Measurements from ENCODE around the gene DTNBP1. TPM values are rescaled to one million over a fixed set of nuclear protein-coding genes. Genes with fewer than 3 reads are reported as not detected.

The DTNBP1 gene
- total RNA-seq, 1 donor from 2014 or later: 20.1 TPM

DNA sequence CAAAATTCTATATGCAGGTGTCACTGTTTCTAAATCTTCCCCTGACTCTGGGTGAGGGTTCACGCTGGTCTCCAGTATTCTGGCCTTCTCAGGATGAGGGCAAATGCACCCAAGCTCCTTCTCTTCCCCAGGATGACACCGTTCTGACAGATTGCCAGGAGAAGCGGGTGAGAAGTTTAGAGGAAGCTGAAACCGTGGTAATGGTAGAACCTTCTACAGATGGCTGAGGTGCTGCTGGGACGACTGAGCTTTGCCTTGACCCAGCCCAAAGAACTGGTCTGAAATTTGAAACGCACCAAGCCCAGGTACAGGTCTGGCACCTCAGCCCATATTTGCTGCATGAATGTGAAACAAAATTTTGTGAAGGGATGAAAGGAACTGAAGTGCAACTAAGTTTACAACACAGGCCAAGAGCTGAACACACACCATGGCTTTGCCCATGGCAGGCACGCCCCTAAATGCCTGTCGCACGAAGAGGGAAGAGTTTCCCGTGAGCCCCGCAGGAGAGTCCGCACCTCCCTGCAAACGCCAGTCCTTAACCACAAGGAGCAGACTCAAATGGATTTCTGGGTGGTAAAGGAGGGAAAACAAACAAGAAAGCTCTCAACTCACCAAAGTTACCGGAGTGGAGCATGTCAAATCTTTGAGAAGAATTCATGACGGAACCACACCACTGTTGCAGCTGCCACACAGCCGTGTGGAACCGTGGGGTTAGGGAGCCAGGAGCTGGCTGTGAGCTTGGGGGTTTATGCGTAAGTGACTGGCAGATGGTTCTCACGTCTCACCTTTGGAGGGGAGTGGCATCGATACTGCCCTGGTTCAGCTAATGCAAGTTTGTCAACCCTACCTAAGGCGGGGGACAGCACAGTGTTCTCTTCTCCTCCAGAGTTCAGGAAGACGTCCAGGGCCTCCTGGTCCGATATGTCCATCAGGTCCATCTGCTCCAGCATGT, 138.9 kb downstream of the DTNBP1 start:
- H3K27me3 Mint-ChIP-seq (ENCODE audit: unreplicated experiment): no peaks in the 10 kb centered on the region
- peaks cover 60% of the 10 kb centered on the region for H3K36me3 Mint-ChIP-seq (ENCODE audit: unreplicated experiment)
- peaks cover 9% of the 10 kb centered on the region for H3K9me3 Mint-ChIP-seq (ENCODE audit: unreplicated experiment)
- TF ChIP-seq, protein P1, sequence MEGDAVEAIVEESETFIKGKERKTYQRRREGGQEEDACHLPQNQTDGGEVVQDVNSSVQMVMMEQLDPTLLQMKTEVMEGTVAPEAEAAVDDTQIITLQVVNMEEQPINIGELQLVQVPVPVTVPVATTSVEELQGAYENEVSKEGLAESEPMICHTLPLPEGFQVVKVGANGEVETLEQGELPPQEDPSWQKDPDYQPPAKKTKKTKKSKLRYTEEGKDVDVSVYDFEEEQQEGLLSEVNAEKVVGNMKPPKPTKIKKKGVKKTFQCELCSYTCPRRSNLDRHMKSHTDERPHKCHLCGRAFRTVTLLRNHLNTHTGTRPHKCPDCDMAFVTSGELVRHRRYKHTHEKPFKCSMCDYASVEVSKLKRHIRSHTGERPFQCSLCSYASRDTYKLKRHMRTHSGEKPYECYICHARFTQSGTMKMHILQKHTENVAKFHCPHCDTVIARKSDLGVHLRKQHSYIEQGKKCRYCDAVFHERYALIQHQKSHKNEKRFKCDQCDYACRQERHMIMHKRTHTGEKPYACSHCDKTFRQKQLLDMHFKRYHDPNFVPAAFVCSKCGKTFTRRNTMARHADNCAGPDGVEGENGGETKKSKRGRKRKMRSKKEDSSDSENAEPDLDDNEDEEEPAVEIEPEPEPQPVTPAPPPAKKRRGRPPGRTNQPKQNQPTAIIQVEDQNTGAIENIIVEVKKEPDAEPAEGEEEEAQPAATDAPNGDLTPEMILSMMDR (IDR thresholded peaks at IDR 0.05): no peak
- peak; percentile 67 for DNase-seq (ENCODE audit: extremely low spot score, unreplicated experiment)
- H3K4me1 Mint-ChIP-seq (ENCODE audit: unreplicated experiment): peaks cover 3% of the 10 kb centered on the region
- no peak overlapping the region for H3K27ac Mint-ChIP-seq (ENCODE audit: unreplicated experiment)
- H3K4me3 Mint-ChIP-seq (ENCODE audit: unreplicated experiment): no peak overlapping the region

DNA sequence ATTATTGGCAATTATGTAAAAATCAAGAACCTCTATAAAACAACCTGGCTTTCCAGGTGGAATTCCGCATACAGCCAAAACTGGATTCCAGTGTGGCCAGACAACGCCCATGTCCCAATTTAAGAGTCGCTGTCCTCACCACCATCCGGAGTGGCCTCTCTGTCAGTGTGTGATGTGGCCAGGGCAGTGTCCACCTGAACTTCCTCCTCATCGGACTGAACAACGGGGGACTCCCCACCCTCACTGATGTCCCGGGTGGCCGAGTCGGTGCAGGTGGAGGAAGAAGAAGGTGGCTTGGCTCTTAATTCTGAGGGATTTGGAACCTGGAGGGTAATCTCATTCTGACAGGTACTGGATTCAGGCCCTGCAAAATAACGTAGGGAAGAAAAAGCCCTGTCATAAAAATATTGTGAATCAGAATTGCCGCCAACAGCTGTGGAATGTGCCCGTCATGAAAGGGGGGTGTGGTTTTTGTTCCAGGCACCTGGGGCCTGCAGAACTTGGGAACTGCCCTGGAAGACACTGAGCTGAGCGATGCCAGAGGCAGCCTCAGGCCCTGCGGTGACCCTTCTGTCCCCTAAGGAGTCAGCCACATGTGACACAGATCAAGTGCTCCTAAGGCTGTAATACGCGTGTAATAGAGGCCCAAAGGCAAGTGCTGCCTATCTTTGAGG, 139.8 kb downstream of the DTNBP1 start:
- Mint-ChIP-seq H3K9me3 (ENCODE audit: unreplicated experiment) (peaks cover 8% of the 10 kb centered on the region), H3K27ac (ENCODE audit: unreplicated experiment) (no peak overlapping the region), H3K4me3 (ENCODE audit: unreplicated experiment) (no peak overlapping the region), H3K27me3 (ENCODE audit: unreplicated experiment) (no peaks in the 10 kb centered on the region), H3K36me3 (ENCODE audit: unreplicated experiment) (peaks cover 57% of the 10 kb centered on the region), H3K4me1 (ENCODE audit: unreplicated experiment) (peaks cover 3% of the 10 kb centered on the region)
- TF ChIP-seq, protein P1 (IDR thresholded peaks at IDR 0.05): no peak
- peak; percentile 76 for DNase-seq (ENCODE audit: extremely low spot score, unreplicated experiment)

DNA sequence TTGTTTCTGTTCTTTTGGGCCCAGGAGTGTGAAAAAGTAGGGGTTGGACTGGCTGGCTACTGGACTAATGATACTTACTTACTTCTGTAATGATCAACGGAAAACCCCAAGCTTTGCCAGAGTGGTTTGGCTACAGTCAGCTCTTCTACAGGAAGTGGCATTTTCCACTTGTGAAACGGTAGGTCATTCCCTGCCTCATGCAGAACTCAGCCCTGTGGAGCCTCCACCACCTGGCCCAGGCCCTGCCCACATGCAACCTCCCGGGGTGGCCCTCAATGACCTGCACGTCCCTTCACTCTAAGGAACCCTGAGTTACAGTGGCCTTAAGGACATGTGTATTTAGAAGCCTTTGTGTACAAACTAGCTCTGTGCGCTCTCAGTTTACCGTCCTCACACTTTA, 140.4 kb downstream of the DTNBP1 start:
- Mint-ChIP-seq H3K9me3 (ENCODE audit: unreplicated experiment) (peaks cover 2% of the 10 kb centered on the region), H3K36me3 (ENCODE audit: unreplicated experiment) (peaks cover 59% of the 10 kb centered on the region), H3K27ac (ENCODE audit: unreplicated experiment) (no peak overlapping the region), H3K4me3 (ENCODE audit: unreplicated experiment) (no peak overlapping the region), H3K27me3 (ENCODE audit: unreplicated experiment) (no peaks in the 10 kb centered on the region), H3K4me1 (ENCODE audit: unreplicated experiment) (peaks cover 3% of the 10 kb centered on the region)
- TF ChIP-seq, protein P1 (IDR thresholded peaks at IDR 0.05): no peak
- peak; percentile 40 for DNase-seq (ENCODE audit: extremely low spot score, unreplicated experiment)

DNA sequence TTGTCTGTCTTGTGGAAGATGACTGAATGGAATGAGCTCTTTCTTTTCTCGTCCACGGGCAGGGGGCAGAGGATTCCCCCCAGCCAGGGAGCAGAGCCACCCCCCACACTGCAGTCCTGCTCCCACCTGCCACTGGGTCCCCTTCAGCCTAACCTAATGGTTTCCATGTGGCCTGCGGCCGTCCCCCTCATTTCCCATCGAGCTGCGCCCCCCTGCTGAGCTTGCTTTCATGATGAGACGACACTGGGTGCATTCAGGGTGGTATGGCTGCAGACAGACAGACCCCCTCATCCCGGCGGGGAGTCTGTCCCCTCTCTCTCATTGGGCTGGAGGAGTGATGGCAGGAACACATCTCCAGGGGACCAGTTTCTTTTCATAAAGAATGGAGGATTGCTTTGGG, 140.8 kb downstream of the DTNBP1 start:
- no peak overlapping the region for H3K27ac Mint-ChIP-seq (ENCODE audit: unreplicated experiment)
- TF ChIP-seq, protein P1 (IDR thresholded peaks at IDR 0.05): no peak
- peaks cover 59% of the 10 kb centered on the region for H3K36me3 Mint-ChIP-seq (ENCODE audit: unreplicated experiment)
- H3K9me3 Mint-ChIP-seq (ENCODE audit: unreplicated experiment): no peaks in the 10 kb centered on the region
- H3K4me3 Mint-ChIP-seq (ENCODE audit: unreplicated experiment): no peak overlapping the region
- peaks cover 3% of the 10 kb centered on the region for H3K4me1 Mint-ChIP-seq (ENCODE audit: unreplicated experiment)
- peak; percentile 68 for DNase-seq (ENCODE audit: extremely low spot score, unreplicated experiment)
- H3K27me3 Mint-ChIP-seq (ENCODE audit: unreplicated experiment): no peaks in the 10 kb centered on the region

DNA sequence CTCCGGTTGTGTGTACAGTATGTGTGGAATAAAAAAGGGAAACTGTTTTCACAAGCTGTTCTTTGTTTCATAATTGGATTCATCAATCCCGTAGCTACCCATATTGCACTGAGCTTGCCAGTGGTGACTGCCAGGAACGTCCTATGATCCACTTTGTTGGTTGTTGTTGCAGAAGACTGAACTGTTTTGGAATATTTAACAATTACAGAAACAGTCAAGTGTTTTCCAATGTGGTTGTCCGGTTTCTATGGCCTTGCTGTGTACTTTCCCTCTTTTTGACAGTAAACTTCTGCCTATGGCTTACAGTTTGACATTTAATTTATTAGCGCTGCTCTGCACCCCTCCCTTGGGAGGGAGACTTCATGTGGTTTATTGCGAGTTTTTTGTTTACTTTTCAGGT, 141.2 kb downstream of the DTNBP1 start:
- H3K36me3 Mint-ChIP-seq (ENCODE audit: unreplicated experiment): peaks cover 56% of the 10 kb centered on the region
- no peak overlapping the region for H3K27ac Mint-ChIP-seq (ENCODE audit: unreplicated experiment)
- DNase-seq (ENCODE audit: extremely low spot score, unreplicated experiment): peak; percentile 4
- H3K9me3 Mint-ChIP-seq (ENCODE audit: unreplicated experiment): no peaks in the 10 kb centered on the region
- peaks cover 3% of the 10 kb centered on the region for H3K4me1 Mint-ChIP-seq (ENCODE audit: unreplicated experiment)
- no peak overlapping the region for H3K4me3 Mint-ChIP-seq (ENCODE audit: unreplicated experiment)
- H3K27me3 Mint-ChIP-seq (ENCODE audit: unreplicated experiment): no peaks in the 10 kb centered on the region
- TF ChIP-seq, protein P1 (IDR thresholded peaks at IDR 0.05): no peak
